ENCODE results near the gene NFASC. TPM values are rescaled to one million over a fixed set of nuclear protein-coding genes. Genes with fewer than 3 reads are reported as not detected.
A peak's percentile ranks its signal among the peaks of the same experiment; 100 is the strongest.

NFASC gene
- total RNA-seq, 2 donors from 2014 or later = 57.1 to 76.8 TPM

DNA sequence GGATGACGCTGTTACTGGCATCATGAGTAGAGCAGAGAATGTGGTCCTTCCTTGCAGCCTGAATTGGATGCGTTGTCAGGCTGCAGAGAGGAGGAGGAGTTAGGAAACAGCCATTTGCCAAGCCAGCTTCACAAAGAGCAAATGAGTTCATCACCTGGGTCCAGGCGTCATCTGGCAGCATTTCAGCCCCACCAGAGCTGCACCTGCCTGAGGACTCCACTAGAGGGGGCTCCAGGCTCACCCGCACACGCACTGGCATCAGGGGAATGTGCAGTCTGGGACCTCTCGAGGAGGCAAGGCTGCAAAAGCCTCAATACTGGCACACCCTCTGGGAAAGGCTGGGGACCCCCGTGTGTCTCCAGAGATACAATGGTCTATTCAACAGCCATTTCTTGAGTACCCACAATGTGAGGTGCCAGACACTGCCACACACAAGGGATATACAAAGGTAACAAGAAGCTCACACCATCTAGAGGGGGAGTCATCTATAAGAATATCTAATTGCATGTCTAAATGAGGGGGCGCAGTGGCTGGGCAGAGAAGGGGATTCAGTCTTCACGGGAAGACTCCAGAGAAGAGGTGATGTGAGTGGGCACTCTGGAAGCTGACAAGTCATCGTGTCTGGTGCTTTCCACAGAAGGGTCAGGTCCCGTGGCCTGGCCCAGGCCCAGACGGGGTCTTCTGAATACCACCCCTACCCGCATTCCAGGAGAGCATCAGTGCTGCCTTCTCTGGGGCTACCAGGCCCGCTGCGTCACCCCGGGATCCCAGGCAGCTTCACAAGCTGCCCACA lies 118.8 kb downstream of the NFASC start:
- peak; percentile 89 for DNase-seq (ENCODE audit: low spot score)
- intact Hi-C loops (cut with DNase I) = loop anchor here (5.0 to 10.0 kb wide), 3 partner anchors 68 to 877 kb away; no protein-coding TSS in a partner anchor

DNA sequence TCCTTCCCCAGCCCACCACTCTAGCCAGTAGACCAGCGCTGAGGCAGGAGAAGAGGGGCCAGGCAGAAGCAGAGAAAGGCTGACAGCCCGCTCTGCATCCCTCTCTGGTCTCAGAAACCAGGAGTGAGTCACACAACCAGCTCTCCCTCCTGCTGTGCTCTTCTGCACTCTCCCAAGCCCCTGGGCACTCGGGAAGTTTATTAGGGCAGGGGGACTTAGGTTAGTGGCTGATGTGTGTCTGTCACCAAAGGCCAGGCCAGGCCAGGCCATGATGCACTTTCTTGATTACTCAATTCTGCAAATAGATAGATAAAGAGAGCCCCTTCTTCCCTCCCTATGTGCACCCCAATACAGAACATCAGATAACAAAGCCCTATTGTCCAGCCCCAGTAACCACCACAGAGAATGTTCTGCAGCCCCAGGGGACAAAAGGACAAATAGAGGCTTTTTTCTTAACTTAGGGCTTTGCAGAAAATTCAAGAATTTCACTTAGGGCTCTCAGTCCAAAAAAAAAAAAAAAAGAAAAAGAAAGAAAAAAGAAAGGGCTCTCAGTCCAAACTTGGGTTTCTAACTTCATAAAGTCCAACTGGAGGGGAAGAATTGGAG lies 119.5 kb downstream of the NFASC start:
- intact Hi-C loops (cut with DNase I) = loop anchor here (5.0 kb wide), 1 partner anchor 67 kb away; no protein-coding TSS in a partner anchor
- DNase-seq (ENCODE audit: low spot score) = no peak

DNA sequence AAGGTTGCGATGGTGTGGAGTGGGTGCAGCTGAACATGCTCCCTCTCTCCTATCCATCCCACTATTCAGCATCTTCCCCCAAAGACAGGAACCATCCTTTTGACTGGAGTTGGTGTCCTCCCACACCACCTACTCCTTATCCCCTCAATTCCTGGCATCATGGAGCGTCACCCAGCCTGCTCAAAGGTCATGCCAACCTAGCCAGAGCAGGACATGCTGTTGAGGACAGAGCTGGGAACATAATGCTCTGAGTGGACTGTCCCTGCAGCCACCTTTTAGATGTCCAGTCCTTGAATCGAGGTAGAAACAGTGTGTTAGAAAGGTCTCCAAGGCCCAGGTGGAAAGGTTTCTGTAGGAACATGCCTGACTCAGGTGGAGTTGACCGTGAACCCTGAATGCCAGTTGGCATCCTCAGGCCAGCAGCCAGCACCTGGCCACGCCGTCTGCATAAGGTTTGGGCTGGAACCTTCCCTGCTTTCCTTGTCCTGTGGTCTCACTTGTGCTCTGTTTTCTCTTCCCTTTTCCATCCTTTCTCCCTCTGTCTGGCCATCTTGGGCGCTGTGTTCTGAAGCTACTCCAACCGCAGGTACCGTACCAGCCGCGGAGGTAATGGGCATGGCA lies 120.2 kb downstream of the NFASC start:
- intact Hi-C loops (cut with DNase I) = loop anchor here (5.0 kb wide), 1 partner anchor 66 kb away; no protein-coding TSS in a partner anchor
- no peak for DNase-seq (ENCODE audit: low spot score)

DNA sequence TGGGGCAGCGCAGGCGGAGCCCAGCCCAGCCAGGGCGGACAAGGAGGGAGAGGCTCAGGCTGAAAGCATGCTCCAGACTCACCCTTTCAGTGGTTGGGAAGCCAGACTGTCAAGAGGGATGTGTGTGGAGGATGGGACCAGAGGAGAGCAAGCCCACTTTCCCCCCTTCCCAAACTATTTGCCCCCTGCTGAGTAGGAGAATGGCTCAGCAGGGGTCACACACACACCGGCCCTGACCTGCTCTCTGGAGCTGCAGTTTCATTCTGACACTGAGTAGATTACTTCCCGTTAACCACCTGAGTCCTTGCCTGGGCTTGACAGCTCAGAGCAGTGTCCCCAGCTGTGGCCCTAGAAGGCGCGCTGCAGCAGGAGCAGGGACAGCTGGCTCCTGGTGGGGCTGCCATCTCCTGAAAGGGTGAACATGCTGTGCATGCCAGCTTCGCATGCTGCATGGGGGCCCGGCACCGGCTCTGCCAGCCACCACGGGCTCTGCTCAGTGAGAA lies 120.7 kb downstream of the NFASC start:
- no peak for DNase-seq (ENCODE audit: low spot score)
- intact Hi-C loops (cut with DNase I) = loop anchor here (5.0 kb wide), 1 partner anchor 66 kb away; no protein-coding TSS in a partner anchor

GRCh38 chr1:204992201-204992997 lies 121.7 kb downstream of the NFASC start:
- intact Hi-C loops (cut with DNase I) = loop anchor here (5.0 kb wide), 1 partner anchor 65 kb away; no protein-coding TSS in a partner anchor
- no peak for DNase-seq (ENCODE audit: low spot score)

GRCh38 chr1:204992998-204993314 lies 122.3 kb downstream of the NFASC start:
- DNase-seq (ENCODE audit: low spot score) = no peak
- intact Hi-C loops (cut with DNase I) = loop anchor here (5.0 kb wide), 1 partner anchor 64 kb away; no protein-coding TSS in a partner anchor

DNA sequence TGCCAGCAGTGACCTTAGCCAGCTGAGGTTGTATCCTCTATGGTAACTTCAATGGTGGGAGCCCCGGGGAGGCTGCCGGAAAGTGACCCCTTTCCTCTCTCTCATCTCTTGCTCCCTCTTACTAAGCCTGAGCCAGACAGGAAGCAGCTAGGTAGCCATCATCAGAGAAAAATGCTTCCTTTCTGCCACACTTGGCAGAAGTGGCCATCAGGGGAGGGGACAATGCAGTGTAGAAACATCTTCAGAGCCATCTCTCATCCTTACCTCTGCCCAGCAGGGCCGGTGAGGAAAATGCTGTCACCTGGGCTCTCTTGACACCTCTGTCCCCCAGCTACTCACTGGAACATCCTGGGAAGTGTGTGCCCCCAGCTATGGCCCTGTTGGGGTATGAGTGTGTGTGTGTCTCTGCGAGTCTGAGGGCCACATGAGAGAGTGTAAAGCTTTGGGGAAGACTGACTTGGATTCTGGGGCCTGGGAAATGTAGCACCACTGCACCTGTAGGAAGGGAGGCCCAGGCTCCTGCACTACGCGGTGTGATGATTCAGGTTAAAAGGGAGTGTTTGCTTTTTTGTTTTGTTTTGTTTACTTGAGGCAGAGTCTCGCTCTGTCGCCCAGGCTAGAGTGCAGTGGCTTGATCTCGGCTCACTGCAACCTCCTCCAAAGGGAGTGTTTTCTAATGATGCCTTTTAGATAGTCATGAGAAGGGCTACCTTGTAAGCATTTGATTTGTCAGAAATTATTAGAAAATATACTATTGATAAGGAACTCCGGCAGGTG lies 123.6 kb downstream of the NFASC start:
- no peak for DNase-seq (ENCODE audit: low spot score)
- intact Hi-C loops (cut with DNase I) = loop anchor here (5.0 kb wide), 1 partner anchor 63 kb away; no protein-coding TSS in a partner anchor

DNA sequence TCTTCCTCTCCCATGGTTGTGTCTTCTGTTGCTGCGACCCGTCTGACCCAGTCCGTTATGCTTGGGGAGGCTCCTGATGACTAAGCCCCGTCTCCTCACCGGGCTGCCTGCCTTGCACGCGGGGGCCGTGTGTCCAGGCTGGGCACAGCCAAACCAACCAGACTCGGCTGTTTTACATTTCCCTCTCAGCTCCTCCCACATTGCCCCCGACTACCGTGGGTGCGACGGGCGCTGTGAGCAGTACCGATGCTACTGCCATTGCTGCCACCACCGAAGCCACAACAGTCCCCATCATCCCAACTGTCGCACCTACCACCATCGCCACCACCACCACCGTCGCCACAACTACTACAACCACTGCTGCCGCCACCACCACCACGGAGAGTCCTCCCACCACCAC lies 126.3 kb downstream of the NFASC start:
- no peak for DNase-seq (ENCODE audit: low spot score)
- intact Hi-C loops (cut with DNase I) = no loop called here

DNA sequence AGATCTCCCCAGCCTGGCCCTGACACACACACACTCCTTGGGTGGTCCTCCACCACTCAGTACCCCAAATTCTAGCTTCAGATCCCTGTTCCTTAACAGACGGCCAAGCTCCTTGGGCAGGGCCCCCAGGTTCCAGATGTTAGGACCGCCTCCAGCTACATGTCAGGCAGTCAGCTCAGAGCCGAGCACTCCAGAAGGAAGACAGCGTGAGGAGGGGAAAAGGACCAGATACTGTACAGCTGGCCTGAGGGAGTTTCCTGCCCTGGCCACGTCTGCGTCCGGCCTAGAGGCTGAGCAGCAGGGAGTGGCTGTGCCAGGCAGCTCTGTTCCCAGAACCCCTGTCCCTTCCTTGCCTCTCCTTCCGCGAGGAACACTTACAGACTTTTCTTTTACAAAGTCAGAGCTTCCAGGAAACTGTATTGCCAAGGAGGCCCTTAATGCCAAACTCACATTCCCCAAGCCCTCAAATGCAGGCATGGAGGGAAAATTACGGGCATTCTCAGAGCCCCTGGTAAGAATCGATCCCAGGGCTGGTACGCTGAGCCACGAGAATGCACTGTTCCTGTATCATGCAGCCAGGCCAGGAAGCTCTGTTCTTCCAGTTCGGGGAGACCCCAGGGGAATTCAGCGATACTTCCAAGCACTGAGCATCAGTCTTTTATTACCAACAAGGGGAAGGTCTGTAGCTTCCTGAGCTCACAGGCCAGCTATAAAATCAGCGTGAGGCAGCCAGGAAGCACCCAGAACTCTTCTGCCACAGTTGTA lies 127.1 kb downstream of the NFASC start:
- no peak for DNase-seq (ENCODE audit: low spot score)

DNA sequence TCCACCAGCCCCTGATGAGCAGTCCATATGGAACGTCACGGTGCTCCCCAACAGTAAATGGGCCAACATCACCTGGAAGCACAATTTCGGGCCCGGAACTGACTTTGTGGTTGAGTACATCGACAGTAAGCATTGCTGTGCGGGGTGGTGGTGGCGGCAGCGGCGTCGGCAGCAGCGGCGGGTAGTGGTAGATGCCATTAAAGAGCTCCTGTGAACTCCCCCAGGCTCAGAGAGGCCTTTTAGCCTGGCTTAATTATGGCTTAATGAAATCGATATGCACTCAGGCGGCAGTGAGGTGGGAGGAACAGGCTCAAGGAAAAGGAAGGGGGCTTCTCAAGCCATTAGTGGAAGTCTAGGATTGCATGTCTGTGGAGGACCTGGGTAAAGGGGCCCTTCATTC lies 130.5 kb downstream of the NFASC start:
- intact Hi-C loops (cut with DNase I) = no loop called here
- no peak for DNase-seq (ENCODE audit: low spot score)

More for the DNA sequence above, 127.1 kb downstream of the NFASC start:
- intact Hi-C loops (cut with DNase I) = no loop called here

DNA sequence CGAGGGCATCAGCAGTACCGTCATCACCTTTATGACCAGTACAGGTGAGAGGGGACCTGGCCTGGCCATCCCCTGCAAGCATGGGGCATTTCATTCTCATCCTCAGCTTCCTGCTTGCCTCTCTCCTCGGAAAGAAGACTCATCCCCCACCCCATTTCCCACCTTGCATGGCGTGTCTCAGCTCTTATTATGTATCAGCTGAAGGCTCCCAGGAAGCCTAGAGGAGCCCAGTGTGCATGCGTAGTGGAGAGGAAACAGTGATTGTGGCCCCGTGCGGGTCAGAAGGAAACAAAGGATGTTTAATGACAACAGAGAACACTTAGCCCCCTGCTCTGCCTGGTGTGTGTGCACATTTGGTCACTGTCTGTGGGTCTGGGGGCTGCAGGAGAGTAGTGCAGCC lies 132.0 kb downstream of the NFASC start:
- intact Hi-C loops (cut with DNase I) = loop anchor here in 1 of 2 donors (1.0 kb wide), 1 partner anchor 69 kb away; no protein-coding TSS in a partner anchor
- DNase-seq (ENCODE audit: low spot score) = no peak

DNA sequence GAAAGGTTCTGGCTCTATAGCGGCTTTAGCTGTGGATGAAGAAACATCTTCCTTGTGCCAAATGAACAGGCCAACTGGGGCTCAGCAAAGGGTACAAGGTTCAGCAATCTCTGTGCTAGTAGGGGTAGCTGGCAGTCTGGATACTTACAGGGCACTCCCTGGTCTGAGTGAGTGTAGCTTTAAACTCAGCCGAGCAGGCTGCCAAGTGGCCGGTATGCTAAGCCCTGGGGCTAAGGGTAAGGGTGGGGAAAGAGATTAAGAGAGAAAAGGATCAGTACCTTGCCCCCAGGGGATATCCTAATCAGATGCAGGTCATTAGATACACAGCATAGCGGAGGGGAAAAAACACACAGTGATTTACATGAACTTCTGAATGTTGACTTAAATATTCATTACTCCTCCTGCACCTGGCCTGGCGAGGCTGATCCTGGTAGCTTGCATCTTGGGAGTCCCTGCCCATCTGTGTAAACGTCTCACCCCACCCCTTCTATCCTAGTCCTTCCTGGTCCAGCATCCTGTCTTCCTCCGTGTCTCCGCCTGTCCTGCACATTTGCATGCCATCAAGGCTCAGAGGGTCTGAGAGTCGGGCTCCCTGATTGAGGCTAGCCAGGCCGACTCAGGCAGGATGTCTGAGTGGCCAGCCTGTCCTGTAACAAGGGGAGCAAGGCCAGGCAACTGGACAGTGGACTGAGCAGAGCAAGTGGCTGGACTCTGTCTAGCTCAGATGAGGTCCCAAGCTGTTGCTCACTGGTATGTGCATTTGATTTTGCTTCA lies 132.9 kb downstream of the NFASC start:
- DNase-seq (ENCODE audit: low spot score) = no peak
- intact Hi-C loops (cut with DNase I) = no loop called here

DNA sequence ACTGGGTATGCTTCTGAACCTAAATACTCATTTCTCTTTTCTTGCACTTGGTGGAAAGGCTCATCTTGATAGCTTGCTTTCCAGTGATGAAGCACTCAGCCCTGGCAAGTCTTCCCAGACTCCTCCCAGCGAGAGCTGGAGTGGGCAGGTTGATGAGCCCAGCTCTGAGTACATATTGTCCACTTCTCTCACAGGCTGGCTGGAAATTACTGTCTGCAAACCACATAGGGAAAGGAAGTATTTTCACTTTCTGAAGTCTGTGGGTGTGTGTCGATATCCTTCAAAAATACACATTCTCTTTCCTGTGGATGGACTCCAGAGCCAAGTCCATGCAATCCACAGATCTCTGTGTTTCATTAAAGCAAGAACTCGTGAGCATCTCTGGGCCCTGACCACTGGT lies 133.7 kb downstream of the NFASC start:
- intact Hi-C loops (cut with DNase I) = no loop called here
- no peak for DNase-seq (ENCODE audit: low spot score)

DNA sequence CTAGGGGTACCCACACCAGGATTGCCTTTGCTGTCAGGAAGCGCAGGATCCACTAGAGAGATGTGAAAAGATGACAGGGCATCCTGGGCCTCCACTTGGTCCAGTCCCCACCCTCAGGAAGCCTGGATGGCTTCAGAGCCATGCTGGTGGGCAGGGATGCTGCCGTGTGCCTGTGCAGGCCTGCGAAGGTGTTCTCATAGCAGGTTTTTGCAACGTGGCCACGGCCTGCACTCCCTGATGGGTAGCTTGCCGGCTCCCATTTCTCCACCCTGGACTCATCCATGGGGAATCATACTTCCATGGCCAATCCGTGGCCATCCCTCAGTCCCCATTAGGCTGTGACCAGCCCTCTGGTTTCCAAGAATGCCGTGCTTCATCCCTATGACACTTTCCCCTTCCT lies 138.2 kb downstream of the NFASC start:
- no peak for DNase-seq (ENCODE audit: low spot score)
- intact Hi-C loops (cut with DNase I) = no loop called here

DNA sequence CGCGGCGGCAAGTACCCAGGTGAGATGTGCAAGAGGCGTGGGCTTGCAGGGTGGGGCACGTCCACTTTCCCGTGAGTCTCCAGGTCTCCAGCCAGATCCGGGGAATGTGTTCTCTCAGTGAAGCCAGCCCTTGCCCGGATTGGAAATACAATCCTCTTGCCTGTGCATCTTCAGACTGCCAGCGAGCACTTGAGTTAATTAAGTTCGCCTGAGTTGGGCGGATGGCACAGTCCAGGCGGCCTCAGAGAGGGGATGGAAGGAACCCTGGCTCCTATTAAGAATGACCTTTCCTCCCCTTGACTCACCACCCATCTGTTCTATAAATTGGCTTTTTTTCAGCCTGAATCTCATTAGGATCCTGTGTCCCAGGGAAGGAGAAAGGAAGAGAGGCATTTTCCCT lies 139.0 kb downstream of the NFASC start:
- intact Hi-C loops (cut with DNase I) = no loop called here
- no peak for DNase-seq (ENCODE audit: low spot score)

DNA sequence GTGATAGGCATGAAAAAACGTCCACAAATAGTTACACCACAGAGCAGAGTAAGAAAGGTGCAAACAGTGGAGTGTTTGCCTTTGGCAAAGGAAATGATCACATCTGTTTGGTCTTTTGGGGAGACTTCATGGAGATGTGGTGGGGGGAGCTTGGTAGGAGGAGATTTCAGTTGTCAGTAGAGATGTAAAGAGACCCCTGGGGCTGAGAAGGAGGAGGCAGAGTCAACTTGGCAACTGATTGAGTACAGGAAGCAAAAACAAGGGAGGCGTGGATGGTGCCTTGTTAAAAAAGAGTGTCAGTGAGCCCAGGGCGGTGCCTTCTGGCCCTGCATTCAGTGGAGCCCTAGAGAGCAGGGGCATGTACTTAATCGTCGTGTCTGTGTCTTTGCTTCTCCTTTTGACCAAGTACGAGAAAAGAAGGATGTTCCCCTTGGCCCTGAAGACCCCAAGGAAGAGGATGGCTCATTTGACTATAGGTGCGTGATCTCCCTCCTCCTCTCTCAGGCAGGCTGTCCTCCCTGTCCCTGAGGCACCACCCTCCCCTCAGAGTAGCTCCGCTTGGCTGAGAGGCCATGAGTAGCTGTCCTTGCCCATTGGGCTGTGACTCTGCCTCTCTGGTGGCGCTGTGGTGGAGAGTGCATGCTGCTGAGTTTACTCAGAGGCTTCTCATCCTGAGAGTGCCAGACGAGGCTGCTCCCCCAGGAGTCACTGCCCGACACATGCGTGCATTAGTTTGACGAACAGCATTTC lies 141.9 kb downstream of the NFASC start:
- intact Hi-C loops (cut with DNase I) = no loop called here
- no peak for DNase-seq (ENCODE audit: low spot score)
